Right ventricle myocardium superior (tissue), 1 donor: ENCODE measurements around the gene FAM13C. TPM values are rescaled to one million over a fixed set of nuclear protein-coding genes. Genes with fewer than 3 reads are reported as not detected.
A peak's percentile ranks its signal among the peaks of the same experiment; 100 is the strongest.

Experiments used
- ATAC-seq: fragments of 200-7000 bp; cut with Tn5 transposase; one replicate; pipeline ENCODE4 v1.9.1; 2020; ENCODE audit warnings: mild to moderate bottlenecking; ENCODE audit not compliant: poor library complexity
- DNase-seq: peaks from one replicate; pipeline ENCODE4 v3.0.0-alpha.2; 2020
- intact Hi-C: fragments of 100-400 bp; cut with DNase I; formaldehyde crosslinking; loops from one replicate; pipeline ENCODE4 v1.11.2; 2022
- total RNA-seq: library from RNA; stranded (reverse); fragmentation: NEBNext Ultra II Directional; extraction: Animal tissue kit (Norgen Biotek cat#: 25700); gene quantifications from one replicate; pipeline ENCODE4 v1.2.1, GENCODE V29; 2021
- donor health status: DM: no; HTN: yes; CAD: no; lungs with severe emphysema.

Gene FAM13C
- total RNA-seq, 1 donor from 2014 or later, result 5.9 TPM

DNA sequence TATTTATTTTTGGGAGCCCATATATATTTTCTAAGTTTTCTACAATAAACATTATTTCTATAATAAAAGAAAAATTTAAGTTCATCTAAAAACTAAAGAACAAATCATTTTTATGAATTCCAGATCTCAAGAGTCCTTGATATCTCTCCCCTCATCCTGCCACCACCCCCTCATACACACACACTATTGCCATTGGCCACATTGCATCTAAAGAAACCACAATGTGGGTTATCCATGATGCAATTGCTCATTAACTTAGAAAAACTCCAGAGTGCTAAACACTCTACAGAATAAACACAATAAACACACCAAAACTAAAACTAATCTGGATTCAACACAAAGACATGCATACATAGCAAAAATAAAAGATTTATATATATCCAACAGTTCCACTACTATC, 37.8 kb downstream of the FAM13C start:
- intact Hi-C loops, result no loop called here

DNA sequence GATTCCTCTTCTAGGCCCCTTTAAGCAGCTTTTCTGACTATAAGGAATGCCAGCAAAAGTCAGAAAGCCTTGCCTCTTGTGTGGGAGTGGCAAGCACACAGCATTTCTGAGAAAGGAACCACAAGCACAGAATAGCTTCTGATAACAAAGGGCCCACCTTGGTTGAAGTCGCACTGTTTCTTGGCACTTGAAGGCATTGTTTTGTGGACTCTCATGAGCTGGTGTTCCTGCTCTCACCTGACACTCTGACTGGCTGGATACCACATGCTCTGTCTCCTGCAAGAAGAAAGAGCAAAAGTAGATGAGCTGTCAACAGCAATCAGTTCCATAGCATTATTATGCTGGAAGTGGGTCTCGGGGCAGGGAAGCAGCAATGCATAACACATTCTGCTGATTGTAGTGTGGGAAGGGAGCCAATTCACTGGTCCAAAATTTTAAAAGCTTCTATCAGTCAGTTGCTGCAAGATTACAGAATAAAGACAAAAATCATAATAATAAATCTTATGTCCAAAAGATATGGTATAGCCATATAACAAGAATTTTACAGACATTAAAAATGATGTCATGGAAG, 38.4 kb downstream of the FAM13C start:
- no peak for DNase-seq
- intact Hi-C loops, result no loop called here
- ATAC-seq, result no peak

More for the DNA sequence above, 37.8 kb downstream of the FAM13C start:
- no peak for ATAC-seq
- DNase-seq, result no peak

DNA sequence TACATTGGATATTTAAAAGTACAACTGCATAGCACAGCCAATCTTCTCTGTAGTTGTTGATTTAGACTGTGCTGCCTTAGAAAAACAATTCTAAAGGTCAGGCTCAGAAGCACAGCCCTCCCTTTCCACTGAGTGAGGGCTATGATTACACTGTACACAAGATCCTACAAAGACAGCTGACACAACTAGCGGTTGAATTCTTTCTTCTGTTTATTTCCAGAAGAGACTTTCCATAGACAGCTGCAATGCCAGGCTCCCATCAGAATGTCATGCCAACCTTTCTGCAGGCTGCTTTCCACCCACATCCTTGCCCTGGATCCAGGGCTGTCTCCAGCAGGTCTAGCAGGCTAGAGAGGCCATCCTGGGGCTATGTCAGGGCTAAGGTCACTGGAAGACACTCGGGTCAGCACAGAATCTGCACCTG, 39.3 kb downstream of the FAM13C start:
- intact Hi-C loops, result no loop called here
- no peak for DNase-seq

DNA sequence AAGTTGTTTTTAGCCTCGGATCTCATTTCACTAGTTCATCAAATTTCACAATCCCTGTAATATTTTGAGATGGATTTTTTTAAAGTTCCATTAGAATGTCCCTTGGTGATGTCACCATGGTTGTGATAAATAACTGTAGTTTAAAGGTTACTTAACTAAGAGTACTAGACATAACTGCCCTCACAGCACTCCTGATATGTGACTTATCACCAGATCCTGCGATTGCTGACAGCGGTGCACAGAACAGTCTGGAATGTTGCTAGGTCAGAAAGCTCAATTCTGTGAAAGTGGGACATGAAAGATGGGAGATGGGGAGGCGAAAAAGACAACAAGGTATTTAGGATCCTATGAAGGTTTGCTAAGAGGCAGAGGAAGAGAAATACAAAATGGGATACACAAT, 40.2 kb downstream of the FAM13C start:
- intact Hi-C loops, result no loop called here

More for the DNA sequence above, 39.3 kb downstream of the FAM13C start:
- ATAC-seq, result peak; percentile 60

DNA sequence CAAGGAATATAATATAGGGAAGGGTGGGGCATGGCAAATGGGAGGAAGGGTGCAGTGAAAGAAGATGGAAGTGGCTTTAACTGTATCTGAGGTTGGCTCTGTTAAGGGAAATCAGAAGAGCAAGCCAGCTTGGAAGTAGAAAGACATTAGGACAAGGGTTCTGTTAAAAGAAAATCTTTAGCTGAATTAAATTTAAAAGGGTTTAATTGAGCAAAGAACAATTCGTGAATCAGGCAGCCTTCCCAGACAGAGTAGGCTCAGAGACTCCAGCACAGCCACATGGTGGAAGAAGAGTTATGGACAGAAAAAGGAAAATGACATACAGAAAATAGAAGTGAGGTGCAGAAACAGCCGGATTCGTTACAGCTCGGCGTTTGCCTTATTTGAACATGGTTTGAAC, 42.0 kb downstream of the FAM13C start:
- no peak for DNase-seq
- intact Hi-C loops, result no loop called here
- ATAC-seq, result no peak

More for the DNA sequence above, 40.2 kb downstream of the FAM13C start:
- ATAC-seq (no peak), DNase-seq (no peak)

DNA sequence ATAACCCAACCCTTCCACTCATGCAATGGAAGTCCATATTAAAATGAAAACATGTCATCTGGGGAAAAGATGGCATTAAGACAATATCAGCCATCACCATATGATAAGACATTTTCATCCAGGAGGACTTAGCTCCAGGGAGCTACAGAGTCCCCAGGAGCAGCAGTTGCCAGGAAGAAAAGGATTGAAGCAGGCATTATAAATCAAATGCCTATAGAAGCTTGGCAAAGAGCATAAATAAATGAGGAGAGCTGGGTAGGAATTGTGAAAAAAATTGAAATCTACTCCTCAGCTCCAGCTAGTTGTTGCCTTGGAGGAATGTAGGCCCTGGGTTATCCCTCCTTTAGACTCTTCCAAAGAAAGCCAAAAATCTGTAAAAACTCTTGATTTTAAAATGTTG, 42.5 kb downstream of the FAM13C start:
- DNase-seq (no peak), ATAC-seq (no peak)
- intact Hi-C loops, result no loop called here

DNA sequence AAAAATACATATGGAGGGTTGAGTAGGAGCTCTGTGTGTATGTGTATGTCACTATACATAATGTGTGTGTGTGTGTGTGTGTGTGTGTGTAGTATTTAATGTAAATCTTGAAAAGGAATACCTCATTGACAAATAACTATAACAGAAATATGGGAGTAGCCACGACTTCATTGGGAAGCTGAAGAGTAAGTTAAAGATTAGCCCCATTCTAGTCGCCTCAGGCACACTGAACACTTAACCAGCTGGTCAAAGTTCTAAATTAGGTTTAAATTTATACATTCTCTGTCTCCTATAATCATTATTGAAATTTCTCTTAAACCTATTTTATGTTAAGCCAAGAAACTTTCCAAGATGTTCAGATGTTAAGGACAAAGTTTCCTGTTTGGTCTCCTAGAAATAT, 45.3 kb downstream of the FAM13C start:
- intact Hi-C loops, result no loop called here
- ATAC-seq, result no peak
- no peak for DNase-seq

DNA sequence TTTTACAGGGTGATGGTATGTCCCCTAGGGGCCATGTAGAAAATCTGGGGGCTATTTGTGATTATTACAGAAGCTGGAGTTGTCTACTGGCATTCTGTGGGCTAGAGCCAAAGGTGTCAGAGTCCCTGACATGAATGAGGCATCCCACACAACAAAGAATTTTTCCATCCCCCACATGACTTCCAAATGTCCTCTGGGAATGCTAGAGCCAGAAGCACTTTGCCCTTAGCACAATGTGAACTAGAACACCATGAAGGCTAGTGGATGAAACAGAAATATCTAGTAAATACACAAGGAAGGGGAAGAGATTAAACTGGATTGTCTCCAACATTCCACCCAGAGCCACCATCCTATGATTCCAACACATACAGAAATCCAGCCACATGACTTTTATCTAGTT, 46.9 kb downstream of the FAM13C start:
- peak; percentile 61 for ATAC-seq
- intact Hi-C loops, result no loop called here
- no peak for DNase-seq

DNA sequence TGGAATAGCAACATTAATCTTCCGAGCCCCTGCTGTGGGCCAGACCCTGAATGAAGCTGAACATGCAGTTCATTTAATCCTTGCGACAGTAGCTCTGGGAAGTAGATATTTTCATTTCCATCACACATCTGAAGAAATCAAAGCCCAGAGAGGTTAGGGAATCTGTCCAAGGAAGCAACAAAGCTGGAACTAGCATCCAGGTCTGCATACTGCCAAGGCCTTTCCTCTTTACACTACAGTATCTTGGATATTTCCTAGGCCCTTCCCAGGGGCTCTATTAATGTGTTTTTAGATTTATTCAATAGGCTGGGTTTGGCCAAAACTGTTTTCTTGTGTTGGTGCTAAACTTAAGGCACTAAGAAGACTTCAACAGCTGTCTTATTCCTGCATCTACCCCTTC, 48.1 kb downstream of the FAM13C start:
- intact Hi-C loops, result no loop called here
- ATAC-seq (peak; percentile 61), DNase-seq (no peak)

DNA sequence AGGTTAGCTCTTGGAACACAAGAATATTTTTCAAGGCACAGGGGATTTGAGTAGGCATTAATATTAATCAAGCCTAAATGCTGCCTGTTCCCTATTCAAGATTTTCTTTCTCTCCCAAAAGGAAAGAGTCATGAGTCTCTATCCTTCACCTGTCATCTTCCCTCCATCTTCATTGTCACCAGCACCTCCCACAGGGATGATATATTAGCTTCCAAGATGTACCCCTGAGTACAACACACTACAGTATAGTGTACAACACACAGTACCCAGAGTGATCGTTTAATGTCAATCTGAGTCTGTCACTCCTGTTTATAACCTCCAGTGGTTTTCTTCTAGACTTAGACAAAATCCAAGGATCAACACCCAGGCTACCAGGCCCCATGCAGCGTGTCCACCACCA, 50.1 kb downstream of the FAM13C start:
- intact Hi-C loops, result no loop called here
- ATAC-seq (no peak), DNase-seq (no peak)

DNA sequence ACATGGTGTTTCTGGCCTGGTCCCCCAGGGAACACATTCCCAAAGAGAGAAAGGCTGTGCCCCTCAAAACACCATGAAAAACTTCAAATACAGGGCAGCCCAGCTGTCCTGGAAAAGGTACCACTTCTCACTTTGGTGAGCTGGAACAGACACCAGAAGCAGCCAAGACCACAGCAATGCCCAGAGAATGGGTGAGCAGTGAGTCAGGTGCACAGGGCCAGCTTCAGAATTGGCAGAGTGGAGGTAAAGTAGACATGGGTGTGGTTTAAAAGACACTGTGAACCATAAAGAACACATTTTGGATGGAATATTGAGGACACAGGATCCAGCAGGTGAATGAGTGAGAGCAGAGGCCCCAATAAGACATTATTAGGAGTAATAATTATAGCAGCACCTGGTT, 51.3 kb downstream of the FAM13C start:
- ATAC-seq (no peak), DNase-seq (no peak)
- intact Hi-C loops, result no loop called here

DNA sequence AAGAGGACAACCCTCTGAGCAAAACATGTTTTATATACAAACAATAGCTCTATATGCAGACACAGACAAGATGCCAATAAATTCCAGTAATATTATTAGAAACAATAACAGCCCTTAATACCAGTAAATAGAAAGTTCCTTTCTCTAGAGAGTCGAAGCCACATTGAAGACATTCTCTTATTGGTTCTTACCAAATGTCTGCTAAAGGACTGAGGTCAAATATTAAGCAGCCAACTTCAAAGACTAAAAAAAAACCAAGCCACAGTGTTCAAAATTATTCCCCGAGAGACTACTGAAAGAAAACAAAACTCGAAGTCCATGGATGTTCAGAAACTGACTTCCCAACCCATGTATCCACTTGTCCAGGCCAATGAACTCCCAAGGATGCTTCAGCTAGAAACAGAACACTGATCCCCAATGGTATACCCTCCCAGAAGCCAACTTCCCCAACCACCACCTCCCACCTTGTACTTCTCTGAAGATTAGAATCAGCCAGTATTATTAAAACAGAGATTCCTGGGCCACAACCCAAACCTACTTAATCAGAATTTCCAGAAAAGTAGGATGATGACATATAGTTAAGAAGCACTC, 51.9 kb downstream of the FAM13C start:
- DNase-seq, result no peak
- intact Hi-C loops, result no loop called here
- ATAC-seq, result peak; percentile 54

DNA sequence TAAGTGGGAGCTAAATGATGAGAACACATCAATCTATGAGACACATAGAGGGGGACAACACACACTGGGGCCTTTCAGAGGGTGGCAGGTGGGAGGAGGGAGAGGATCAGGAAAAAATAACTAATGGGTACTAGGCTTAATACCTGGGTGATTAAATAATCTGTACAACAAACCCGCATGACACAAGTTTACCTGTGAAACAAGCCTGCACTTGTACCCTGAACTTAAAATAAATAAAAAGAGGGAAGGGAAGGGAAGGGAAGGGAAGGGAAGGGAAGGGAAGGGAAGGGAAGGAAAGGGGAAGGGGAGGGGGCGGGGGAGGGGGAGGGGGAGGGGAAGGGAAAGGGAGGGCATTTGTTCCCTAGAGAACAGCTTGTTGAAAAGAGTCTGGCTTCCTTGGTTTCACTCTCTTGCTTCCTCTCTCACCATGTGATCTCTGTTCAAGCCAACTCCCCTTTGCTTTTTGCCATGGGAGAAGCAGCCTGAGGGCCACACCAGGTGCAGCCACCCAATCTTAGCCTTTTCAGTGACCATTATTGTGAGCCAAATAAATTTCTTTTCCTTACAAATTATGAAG, 57.7 kb downstream of the FAM13C start:
- intact Hi-C loops, result no loop called here
- ATAC-seq, result no peak
- no peak for DNase-seq

DNA sequence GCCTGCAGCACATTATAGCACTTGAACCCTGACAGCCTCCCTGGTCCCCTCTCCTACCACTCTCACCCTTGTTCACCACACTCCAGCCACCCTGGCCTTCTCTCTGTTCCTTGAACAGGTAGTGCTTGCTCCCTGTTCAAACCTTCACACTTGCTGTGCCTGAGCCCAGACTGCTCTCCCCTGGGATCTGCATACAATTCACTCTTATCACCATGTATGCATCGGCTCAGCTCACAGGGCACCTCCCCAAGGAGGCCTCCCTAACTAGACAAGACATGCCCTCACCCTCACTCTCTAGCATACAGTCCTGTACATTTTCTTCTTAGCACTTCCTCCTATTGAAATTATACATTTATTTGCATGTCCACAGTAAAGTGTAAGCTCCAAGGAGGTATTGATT, 59.3 kb downstream of the FAM13C start:
- intact Hi-C loops, result no loop called here
- no peak for DNase-seq
- ATAC-seq, result no peak

DNA sequence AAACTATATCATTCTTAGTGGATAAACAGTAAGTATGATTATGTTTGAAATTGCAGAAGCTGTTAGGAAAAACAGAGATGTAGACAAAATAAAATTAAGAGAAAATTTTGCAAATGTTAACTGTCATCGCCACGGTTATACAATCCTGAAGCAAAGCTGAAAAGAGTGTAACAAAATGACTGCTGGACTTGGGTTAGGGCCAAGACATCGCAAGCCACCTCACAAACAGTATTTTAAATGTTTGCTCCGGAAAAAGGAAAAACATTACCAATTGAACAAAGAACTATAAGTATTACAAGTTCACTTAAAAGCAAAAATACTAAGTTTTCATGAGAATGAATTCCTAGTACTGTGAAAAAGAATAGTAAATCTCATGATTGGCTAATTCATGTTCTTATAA, 60.0 kb downstream of the FAM13C start:
- intact Hi-C loops, result no loop called here
- ATAC-seq (no peak), DNase-seq (no peak)

DNA sequence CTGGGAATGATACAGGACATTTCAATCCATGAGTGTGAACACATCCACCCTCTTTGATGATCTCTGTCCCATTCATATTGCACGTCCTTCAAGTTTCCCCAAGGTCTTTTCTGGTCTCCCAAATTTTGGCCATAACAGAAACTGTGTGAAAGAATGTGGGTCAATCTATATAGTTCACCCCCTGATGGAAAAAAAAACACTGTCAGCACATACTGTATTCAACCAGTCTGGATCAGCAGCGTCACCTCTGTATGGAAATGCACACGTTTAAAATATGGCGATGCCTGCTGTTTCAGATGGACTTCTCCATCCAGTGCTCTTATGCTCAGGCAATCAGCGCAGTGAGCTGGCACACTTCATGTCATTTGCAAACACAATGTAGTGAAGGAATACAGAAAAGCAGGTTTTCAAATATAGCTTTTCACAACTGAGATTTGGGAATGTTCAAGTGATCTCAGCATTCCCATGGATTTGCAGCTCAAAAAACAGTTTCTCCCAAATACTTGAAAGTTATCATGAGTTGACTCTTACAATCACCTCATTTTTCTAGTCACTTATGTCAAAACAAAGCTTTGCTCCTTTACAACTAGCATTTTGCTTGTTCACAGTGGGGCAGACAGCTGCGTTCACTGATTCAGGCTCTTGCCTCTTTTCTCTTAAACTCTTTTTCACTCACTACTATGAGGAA, 61.1 kb downstream of the FAM13C start:
- ATAC-seq, result no peak
- intact Hi-C loops, result no loop called here
- no peak for DNase-seq

DNA sequence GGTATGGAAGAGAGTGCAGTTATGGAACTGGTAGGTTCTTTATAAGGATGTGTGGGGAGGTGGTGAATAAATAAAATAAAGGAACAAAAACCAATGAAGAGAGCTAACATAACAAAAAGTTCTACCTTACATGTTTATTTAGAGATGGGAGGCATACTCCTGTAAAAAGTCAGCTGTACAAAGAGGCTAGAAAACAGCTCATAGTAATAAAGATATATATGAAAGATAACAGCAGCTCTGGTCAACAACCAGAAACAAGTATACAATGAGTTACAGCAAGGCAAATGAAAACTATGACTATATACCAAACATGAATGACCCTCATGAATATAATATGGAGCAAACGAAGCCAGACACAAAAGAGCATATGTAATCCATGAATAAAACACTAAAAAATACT, 62.0 kb downstream of the FAM13C start:
- ATAC-seq, result no peak
- intact Hi-C loops, result no loop called here
- DNase-seq, result no peak

DNA sequence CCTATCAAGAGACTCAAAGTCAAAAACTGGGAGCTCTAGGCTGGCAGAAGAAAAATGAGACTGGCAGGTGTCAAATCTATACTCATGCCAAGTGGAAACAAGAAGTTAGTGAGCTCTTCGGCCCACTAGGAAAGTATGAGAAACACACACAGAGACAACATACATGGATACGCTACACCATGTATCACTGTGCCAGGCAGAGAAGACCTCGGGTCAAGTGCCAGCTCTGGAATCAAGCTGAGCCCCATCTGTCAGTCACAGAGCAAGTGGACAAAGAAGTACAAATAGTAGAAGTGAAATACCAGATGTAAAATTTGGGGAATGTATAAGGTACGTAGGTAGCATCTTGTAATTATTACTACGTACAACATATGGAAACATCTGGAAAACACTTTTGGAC, 62.4 kb downstream of the FAM13C start:
- DNase-seq (no peak), ATAC-seq (no peak)
- intact Hi-C loops, result no loop called here

DNA sequence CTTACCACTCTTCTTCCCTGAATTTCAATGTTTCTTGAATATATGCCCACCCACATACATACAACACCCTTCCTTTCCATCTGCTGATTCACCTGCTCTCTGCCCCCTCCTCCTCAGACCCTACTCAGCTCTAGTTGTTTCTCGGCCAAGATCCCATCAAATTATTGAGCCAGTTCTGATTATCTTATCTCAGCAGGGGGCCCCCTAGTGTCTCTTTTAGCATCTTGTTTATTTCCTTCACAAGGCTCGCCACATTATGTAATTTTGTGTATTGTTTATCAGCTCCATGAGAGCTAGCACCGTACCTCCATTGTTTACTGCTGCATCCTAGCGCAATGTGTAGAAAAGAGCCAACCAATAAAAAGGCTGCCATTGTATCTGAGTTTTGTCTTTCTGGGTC, 71.9 kb downstream of the FAM13C start:
- intact Hi-C loops, result no loop called here
- DNase-seq, result no peak
- ATAC-seq, result no peak

DNA sequence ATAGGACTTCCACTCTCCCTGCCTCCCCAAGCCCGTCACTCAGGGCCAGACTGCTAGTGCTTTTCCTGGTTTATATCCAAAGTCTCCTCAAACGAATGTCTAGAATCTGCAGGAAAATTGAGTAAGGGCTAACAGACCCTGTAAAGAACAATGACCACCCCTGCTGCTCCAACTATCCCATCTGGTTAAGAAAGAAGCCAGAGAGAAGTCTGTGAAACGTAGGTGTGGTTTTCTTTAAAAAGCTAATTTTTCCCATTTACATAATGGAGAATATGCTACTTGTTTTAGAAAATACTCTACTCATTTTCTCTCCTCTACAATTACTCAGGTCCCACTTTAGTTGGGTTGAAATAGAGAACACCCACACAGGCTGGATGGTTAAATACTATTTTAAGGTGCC, 72.5 kb downstream of the FAM13C start:
- DNase-seq (no peak), ATAC-seq (no peak)
- intact Hi-C loops, result no loop called here
